Vagina (tissue), 2 donors: ENCODE results near the gene CTNND2. TPM values are rescaled to one million over a fixed set of nuclear protein-coding genes. Genes with fewer than 3 reads are reported as not detected.

Source experiments
- DNase-seq, 2 donors: peaks; one replicate each; pipeline ENCODE4 v3.0.0-alpha.2; 2017; ENCODE audit errors: extremely low spot score in 2 of 2
- H3K27ac ChIP-seq: fragments of 200-600 bp; sonication (generic); one replicate; pipeline ENCODE4 v1.5.1; 2019
- H3K27me3 ChIP-seq: fragments of 200-600 bp; sonication (generic); one replicate; pipeline ENCODE4 v1.5.1; 2019
- H3K36me3 ChIP-seq, 2 donors: fragments of 200-600 bp; sonication (generic); one replicate each; pipeline ENCODE4 v1.5.1; 2017 to 2019
- H3K4me1 ChIP-seq: fragments of 200-600 bp; sonication (generic); one replicate; pipeline ENCODE4 v1.5.1; 2019
- H3K4me3 ChIP-seq, 2 donors: fragments of 200-600 bp; sonication (generic); 1 replicate in 1 of 2; 2 replicates in 1 of 2; pipeline ENCODE4 v1.5.1; 2016 to 2019
- H3K9me3 ChIP-seq: fragments of 200-600 bp; sonication (generic); one replicate; pipeline ENCODE4 v1.5.1; 2019
- POLR2A ChIP-seq, 2 donors: fragments of 450-650 bp; IDR thresholded peaks; one replicate each; pipeline ENCODE4 v1.6.1; 2017; ENCODE audit warnings: antibody characterized with exemption in 2 of 2, mild to moderate bottlenecking in 2 of 2, moderate library complexity in 2 of 2
- POLR2AphosphoS5 ChIP-seq, 2 donors: sonication (generic); formaldehyde crosslinking; IDR thresholded peaks; one replicate each; pipeline ENCODE4 v1.9.0; 2017; ENCODE audit warnings: antibody characterized with exemption in 2 of 2, mild to moderate bottlenecking in 2 of 2, low read depth in 1 of 2; ENCODE audit not compliant: insufficient read depth in 1 of 2
- intact Hi-C: fragments of 100-400 bp; cut with DNase I; formaldehyde crosslinking; loops from one replicate; pipeline ENCODE4 v1.15.1; 2023
- total RNA-seq: library from RNA; depleted of rRNA; stranded (reverse); fragments of >200 nt; gene quantifications from one replicate; pipeline ENCODE4 v1.2.3, GENCODE V29; 2016
- TF ChIP-seq, protein P1 (sequence below), 3 experiments: fragments of 450-650 bp in 2 of 3; fragments of 200-600 bp in 1 of 3; sonication (generic) in 1 of 3; IDR thresholded peaks; one replicate each; pipeline ENCODE4 v1.5.1; 2017 to 2019; ENCODE audit warnings: antibody characterized with exemption in 3 of 3, mild to moderate bottlenecking in 2 of 3, moderate library complexity in 2 of 3

CTNND2 gene
- total RNA-seq, 1 donor from 2014 or later = 1.7 TPM

DNA sequence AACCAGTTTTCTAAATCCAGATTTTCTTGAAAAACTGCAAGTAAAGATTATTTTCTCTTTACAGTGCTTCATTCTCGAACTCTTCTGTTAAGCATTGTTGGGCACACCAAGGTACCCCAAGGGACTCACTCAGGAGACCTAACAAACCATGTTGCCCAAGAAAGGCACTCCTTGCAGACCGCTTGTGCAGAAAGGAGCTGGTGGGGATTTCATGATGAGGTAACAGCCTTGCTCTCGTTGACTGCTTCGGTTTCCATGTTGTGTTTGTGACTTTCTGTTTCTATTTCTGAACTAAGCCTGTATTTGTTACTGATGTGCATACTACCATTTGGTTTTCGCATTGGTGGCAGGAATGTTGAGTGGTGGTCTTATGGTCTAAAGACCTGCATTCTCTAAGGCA is 876.6 kb downstream of the CTNND2 start:
- Histone ChIP-seq H3K4me3 (no peak overlapping the region), H3K36me3 (no peaks in the 10 kb centered on the region), H3K27ac (no peak overlapping the region), H3K9me3 (no peaks in the 10 kb centered on the region), H3K4me1 (no peaks in the 10 kb centered on the region), H3K27me3 (no peaks in the 10 kb centered on the region)
- no peak for DNase-seq
- TF ChIP-seq, protein P1, sequence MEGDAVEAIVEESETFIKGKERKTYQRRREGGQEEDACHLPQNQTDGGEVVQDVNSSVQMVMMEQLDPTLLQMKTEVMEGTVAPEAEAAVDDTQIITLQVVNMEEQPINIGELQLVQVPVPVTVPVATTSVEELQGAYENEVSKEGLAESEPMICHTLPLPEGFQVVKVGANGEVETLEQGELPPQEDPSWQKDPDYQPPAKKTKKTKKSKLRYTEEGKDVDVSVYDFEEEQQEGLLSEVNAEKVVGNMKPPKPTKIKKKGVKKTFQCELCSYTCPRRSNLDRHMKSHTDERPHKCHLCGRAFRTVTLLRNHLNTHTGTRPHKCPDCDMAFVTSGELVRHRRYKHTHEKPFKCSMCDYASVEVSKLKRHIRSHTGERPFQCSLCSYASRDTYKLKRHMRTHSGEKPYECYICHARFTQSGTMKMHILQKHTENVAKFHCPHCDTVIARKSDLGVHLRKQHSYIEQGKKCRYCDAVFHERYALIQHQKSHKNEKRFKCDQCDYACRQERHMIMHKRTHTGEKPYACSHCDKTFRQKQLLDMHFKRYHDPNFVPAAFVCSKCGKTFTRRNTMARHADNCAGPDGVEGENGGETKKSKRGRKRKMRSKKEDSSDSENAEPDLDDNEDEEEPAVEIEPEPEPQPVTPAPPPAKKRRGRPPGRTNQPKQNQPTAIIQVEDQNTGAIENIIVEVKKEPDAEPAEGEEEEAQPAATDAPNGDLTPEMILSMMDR (IDR thresholded peaks at IDR 0.05) = no peak
- TF ChIP-seq POLR2AphosphoS5 (IDR thresholded peaks at IDR 0.05; ENCODE audit: insufficient read depth in 1 of 2, low read depth in 1 of 2) = no peak
- no peak for TF ChIP-seq POLR2A (IDR thresholded peaks at IDR 0.05)
- intact Hi-C loops = no loop called here

DNA sequence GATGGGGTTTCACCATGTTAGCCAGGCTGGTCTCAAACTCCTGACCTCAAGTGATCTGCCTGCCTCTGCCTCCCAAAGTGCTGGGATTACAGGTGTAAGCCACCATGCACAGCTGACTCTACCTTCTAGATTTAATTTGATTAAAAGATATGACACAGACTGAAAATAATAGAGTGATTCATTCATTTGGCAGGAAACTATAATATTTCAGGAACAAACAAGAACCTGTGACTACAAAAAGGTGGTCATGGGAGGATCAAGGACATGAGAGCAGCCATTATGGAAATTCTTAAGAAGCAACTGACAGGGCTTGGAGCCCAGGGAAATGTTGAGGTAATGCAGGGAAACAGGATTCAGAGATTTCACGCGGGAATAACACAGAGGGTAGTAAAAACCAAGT is 877.7 kb downstream of the CTNND2 start:
- Histone ChIP-seq H3K36me3 (no peaks in the 10 kb centered on the region), H3K9me3 (no peaks in the 10 kb centered on the region), H3K4me3 (no peak overlapping the region), H3K27ac (no peak overlapping the region), H3K27me3 (no peaks in the 10 kb centered on the region), H3K4me1 (no peaks in the 10 kb centered on the region)
- DNase-seq = no peak
- TF ChIP-seq POLR2AphosphoS5 (IDR thresholded peaks at IDR 0.05; ENCODE audit: insufficient read depth in 1 of 2, low read depth in 1 of 2) (no peak), POLR2A (IDR thresholded peaks at IDR 0.05) (no peak)
- TF ChIP-seq, protein P1 (IDR thresholded peaks at IDR 0.05) = no peak
- intact Hi-C loops = no loop called here

DNA sequence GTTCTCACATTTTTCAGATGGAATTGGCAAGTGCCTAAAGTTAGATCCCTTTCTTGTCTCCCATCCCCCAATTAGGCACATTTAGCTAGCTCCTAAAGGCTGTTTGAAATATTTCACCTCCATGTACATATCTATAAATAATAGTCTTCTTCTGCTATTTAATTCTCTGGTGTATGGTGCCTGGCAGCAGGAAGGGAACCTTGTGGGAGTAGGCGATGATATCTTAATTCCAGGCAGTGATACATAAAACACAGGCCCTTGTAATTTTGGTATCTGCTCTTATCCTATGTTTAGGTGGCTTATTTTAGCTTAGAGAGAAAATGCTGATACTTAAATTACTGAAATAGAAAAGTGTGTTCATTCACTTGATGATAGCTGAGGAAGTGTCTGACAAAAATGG is 880.3 kb downstream of the CTNND2 start:
- Histone ChIP-seq H3K27ac (no peak overlapping the region), H3K9me3 (no peaks in the 10 kb centered on the region), H3K36me3 (no peaks in the 10 kb centered on the region), H3K4me3 (no peak overlapping the region), H3K27me3 (no peaks in the 10 kb centered on the region), H3K4me1 (no peaks in the 10 kb centered on the region)
- TF ChIP-seq, protein P1 (IDR thresholded peaks at IDR 0.05) = no peak
- intact Hi-C loops = no loop called here
- DNase-seq = no peak

DNA sequence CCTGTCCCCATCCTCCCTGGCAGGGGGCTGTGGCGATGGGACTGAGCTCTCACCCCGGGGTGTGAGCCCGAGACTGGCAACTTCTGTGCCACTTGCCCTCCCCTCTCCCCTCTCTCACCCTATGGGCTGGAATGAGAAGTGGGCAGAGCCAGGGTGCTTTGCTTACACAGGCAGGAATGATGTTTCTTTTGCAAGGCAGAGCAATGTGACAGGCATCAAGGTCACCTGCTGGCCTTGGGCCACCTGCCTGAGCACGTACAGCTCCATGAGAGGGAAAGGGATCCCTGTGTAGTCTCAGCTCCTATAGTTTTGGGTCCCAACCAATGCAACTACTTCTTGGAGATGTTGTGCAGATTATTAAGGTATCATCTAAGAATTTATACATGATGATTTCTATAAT is 890.5 kb downstream of the CTNND2 start:
- DNase-seq = no peak
- TF ChIP-seq POLR2A (IDR thresholded peaks at IDR 0.05) = no peak
- TF ChIP-seq POLR2AphosphoS5 (IDR thresholded peaks at IDR 0.05; ENCODE audit: insufficient read depth in 1 of 2, low read depth in 1 of 2) = no peak
- TF ChIP-seq, protein P1 (IDR thresholded peaks at IDR 0.05) = no peak
- Histone ChIP-seq H3K36me3 (no peaks in the 10 kb centered on the region), H3K27ac (no peak overlapping the region), H3K4me1 (no peaks in the 10 kb centered on the region), H3K27me3 (no peaks in the 10 kb centered on the region), H3K9me3 (no peaks in the 10 kb centered on the region), H3K4me3 (no peak overlapping the region)
- intact Hi-C loops = no loop called here

DNA sequence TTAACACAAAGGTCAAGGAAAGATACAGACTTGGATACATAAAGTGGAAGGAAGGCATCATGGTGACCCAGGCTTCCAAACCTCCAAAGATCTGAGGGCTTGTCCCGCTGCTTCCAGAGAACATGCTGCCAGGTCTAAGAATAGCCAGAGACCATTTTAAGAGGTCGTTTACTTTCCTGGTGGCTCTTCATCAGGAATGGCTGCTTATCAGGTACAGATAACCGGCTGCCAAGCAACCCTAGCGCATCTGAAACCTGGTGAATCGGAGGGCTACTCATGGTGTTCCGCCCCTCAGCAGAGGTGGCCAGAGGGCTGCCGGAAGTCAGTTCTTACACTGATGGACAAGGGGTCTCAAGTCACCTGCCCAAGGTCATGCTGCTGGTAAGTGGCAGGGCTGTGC is 892.0 kb downstream of the CTNND2 start:
- no peaks in the 10 kb centered on the region for H3K4me1 ChIP-seq
- no peaks in the 10 kb centered on the region for H3K27me3 ChIP-seq
- H3K4me3 ChIP-seq = no peak overlapping the region
- DNase-seq = no peak
- H3K27ac ChIP-seq = no peak overlapping the region
- no peak for TF ChIP-seq POLR2AphosphoS5 (IDR thresholded peaks at IDR 0.05; ENCODE audit: insufficient read depth in 1 of 2, low read depth in 1 of 2)
- TF ChIP-seq, protein P1 (IDR thresholded peaks at IDR 0.05) = no peak
- no peak for TF ChIP-seq POLR2A (IDR thresholded peaks at IDR 0.05)
- H3K36me3 ChIP-seq = no peaks in the 10 kb centered on the region
- H3K9me3 ChIP-seq = no peaks in the 10 kb centered on the region
- intact Hi-C loops = no loop called here
